HepG2 (cell line): ENCODE measurements around the gene SH3PXD2A. TPM values are rescaled to one million over a fixed set of nuclear protein-coding genes. Genes with fewer than 3 reads are reported as not detected.
A peak's percentile ranks its signal among the peaks of the same experiment; 100 is the strongest.

Source experiments
- ARHGAP35 ChIP-seq: sonication (generic); formaldehyde crosslinking; IDR thresholded peaks from 2 replicates; pipeline ENCODE4 v1.9.0; 2022; ENCODE audit warnings: mild to moderate bottlenecking, inconsistent platforms, moderate library complexity, missing genetic modification reagents, borderline replicate concordance
- ARNT ChIP-seq: fragments of 450-650 bp; IDR thresholded peaks from 2 replicates; pipeline ENCODE4 v1.6.1; 2017
- CAMTA2 ChIP-seq: sonication (generic); formaldehyde crosslinking; IDR thresholded peaks from 2 replicates; pipeline ENCODE4 v1.4.0; 2020; ENCODE audit warnings: mild to moderate bottlenecking, missing genetic modification reagents, borderline replicate concordance
- FOXA3 ChIP-seq: IDR thresholded peaks from 2 replicates; pipeline ENCODE4 v1.6.1; 2016; ENCODE audit warnings: missing genetic modification reagents, missing compliant biosample characterization
- NCOA2 ChIP-seq: sonication (generic); formaldehyde crosslinking; IDR thresholded peaks from 2 replicates; pipeline ENCODE4 v1.8.0; 2022; ENCODE audit warnings: inconsistent platforms
- ONECUT2 ChIP-seq: sonication (generic); formaldehyde crosslinking; IDR thresholded peaks from 2 replicates; pipeline ENCODE4 v1.4.0; 2020; ENCODE audit warnings: missing genetic modification reagents
- SOX6 ChIP-seq, 2 experiments: fragments of 450-650 bp in 1 of 2; sonication (generic) in 1 of 2; formaldehyde crosslinking in 1 of 2; IDR thresholded peaks; 2 replicates each; pipeline versions ENCODE4 v1.4.0 to v1.6.1; 2017 to 2020; ENCODE audit warnings: antibody characterized with exemption in 1 of 2, mild to moderate bottlenecking in 1 of 2, missing genetic modification reagents in 1 of 2
- THAP11 ChIP-seq: IDR thresholded peaks from 2 replicates; pipeline ENCODE4 v1.6.1; 2016; ENCODE audit warnings: missing biosample characterization, missing genetic modification reagents
- ZBED4 ChIP-seq: sonication (generic); formaldehyde crosslinking; IDR thresholded peaks from 2 replicates; pipeline ENCODE4 v1.4.0; 2020; ENCODE audit warnings: missing genetic modification reagents, borderline replicate concordance
- ZBTB21 ChIP-seq: sonication (generic); formaldehyde crosslinking; IDR thresholded peaks from 2 replicates; pipeline ENCODE4 v1.4.0; 2020; ENCODE audit warnings: missing genetic modification reagents
- ZNF121 ChIP-seq: sonication (generic); formaldehyde crosslinking; IDR thresholded peaks from 2 replicates; pipeline ENCODE4 v1.5.0; 2020; ENCODE audit warnings: mild to moderate bottlenecking, missing genetic modification reagents
- ZNF430 ChIP-seq: sonication (generic); formaldehyde crosslinking; IDR thresholded peaks from 2 replicates; pipeline ENCODE4 v1.9.0; 2021; ENCODE audit warnings: mild to moderate bottlenecking, missing genetic modification reagents
- ZNF460 ChIP-seq: sonication (generic); formaldehyde crosslinking; IDR thresholded peaks from 2 replicates; pipeline ENCODE4 v1.5.1; 2020; ENCODE audit warnings: missing genetic modification reagents, mild to moderate bottlenecking, borderline replicate concordance
- ZNF672 ChIP-seq: sonication (generic); formaldehyde crosslinking; IDR thresholded peaks from 2 replicates; pipeline ENCODE4 v1.8.1; 2022; ENCODE audit warnings: missing genetic modification reagents
- ZNF720 ChIP-seq: sonication (generic); formaldehyde crosslinking; IDR thresholded peaks from 2 replicates; pipeline ENCODE4 v1.4.0; 2020; ENCODE audit warnings: missing genetic modification reagents
- ZNF768 ChIP-seq: sonication (generic); formaldehyde crosslinking; IDR thresholded peaks from 2 replicates; pipeline ENCODE4 v1.4.0; 2020; ENCODE audit warnings: missing genetic modification reagents
- ZNF770 ChIP-seq: sonication (generic); formaldehyde crosslinking; IDR thresholded peaks from 2 replicates; pipeline ENCODE4 v1.5.0; 2020; ENCODE audit warnings: mild to moderate bottlenecking, missing genetic modification reagents
- ZSCAN12 ChIP-seq: sonication (generic); formaldehyde crosslinking; IDR thresholded peaks from 2 replicates; pipeline ENCODE4 v1.9.0; 2021; ENCODE audit warnings: mild to moderate bottlenecking, missing genetic modification reagents
- polyA plus RNA-seq, 8 experiments: library from polyadenylated mRNA; depleted of rRNA in 3 of 8; stranded (reverse) in 7 of 8; unstranded in 1 of 8; fragments of >200 nt; fragmentation: Illumina TruSeq in 4 of 8; extraction: Trizol in 4 of 8; gene quantifications; 2 replicates each; pipeline versions ENCODE4 v1.2.1 to v1.2.3, GENCODE V29; 2011 to 2016; ENCODE audit warnings: low read depth in 4 of 8, missing spikeins in 1 of 8, mixed read lengths in 1 of 8; ENCODE audit not compliant: insufficient read depth in 1 of 8
- total RNA-seq, 5 experiments: library from RNA; depleted of rRNA; stranded (reverse); fragments of >200 nt; fragmentation: Illumina TruSeq; extraction: Trizol; gene quantifications; 2 replicates each; pipeline ENCODE4 v1.2.3, GENCODE V29; 2016; ENCODE audit warnings: low read depth in 1 of 5
- TF ChIP-seq, protein P1 (sequence below): sonication (generic); formaldehyde crosslinking; IDR thresholded peaks from 2 replicates; pipeline ENCODE4 v1.5.0; 2020; ENCODE audit warnings: mild to moderate bottlenecking, missing genetic modification reagents
- TF ChIP-seq, protein P2 (sequence below): sonication (generic); formaldehyde crosslinking; IDR thresholded peaks from 2 replicates; pipeline ENCODE4 v1.4.0; 2020; ENCODE audit warnings: mild to moderate bottlenecking, low read depth, missing genetic modification reagents

SH3PXD2A gene
- total and polyA plus RNA-seq, 2 of the 13 experiments (the other 11 are each of a cell fraction or from before 2014, with no cell fraction given): 11.1 to 11.3 TPM

- no peak for TF ChIP-seq ZBTB21 (CRISPR knock-in tag)
- peak; percentile 72 for TF ChIP-seq NCOA2
- TF ChIP-seq ZNF430: no peak
- TF ChIP-seq THAP11 (CRISPR knock-in tag): peak; percentile 67
- TF ChIP-seq, protein P1, sequence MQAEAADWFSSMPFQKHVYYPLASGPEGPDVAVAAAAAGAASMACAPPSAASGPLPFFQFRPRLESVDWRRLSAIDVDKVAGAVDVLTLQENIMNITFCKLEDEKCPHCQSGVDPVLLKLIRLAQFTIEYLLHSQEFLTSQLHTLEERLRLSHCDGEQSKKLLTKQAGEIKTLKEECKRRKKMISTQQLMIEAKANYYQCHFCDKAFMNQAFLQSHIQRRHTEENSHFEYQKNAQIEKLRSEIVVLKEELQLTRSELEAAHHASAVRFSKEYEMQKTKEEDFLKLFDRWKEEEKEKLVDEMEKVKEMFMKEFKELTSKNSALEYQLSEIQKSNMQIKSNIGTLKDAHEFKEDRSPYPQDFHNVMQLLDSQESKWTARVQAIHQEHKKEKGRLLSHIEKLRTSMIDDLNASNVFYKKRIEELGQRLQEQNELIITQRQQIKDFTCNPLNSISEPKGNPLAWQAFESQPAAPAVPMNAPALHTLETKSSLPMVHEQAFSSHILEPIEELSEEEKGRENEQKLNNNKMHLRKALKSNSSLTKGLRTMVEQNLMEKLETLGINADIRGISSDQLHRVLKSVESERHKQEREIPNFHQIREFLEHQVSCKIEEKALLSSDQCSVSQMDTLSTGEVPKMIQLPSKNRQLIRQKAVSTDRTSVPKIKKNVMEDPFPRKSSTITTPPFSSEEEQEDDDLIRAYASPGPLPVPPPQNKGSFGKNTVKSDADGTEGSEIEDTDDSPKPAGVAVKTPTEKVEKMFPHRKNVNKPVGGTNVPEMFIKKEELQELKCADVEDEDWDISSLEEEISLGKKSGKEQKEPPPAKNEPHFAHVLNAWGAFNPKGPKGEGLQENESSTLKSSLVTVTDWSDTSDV (CRISPR knock-in tag): no peak
- TF ChIP-seq ZSCAN12 (CRISPR knock-in tag): no peak
- TF ChIP-seq FOXA3 (CRISPR knock-in tag): peak; percentile 96
- TF ChIP-seq ZNF460: no peak
- no peak for TF ChIP-seq CAMTA2
- TF ChIP-seq ARHGAP35 (CRISPR knock-in tag): no peak
- no peak for TF ChIP-seq ONECUT2 (CRISPR knock-in tag)
- no peak for TF ChIP-seq ZNF768
- TF ChIP-seq ZNF720 (CRISPR knock-in tag): no peak
- TF ChIP-seq ZBED4 (CRISPR knock-in tag): no peak
- TF ChIP-seq ZNF770 (CRISPR knock-in tag): no peak
- TF ChIP-seq ZNF672 (CRISPR knock-in tag): no peak
- TF ChIP-seq, protein P2, sequence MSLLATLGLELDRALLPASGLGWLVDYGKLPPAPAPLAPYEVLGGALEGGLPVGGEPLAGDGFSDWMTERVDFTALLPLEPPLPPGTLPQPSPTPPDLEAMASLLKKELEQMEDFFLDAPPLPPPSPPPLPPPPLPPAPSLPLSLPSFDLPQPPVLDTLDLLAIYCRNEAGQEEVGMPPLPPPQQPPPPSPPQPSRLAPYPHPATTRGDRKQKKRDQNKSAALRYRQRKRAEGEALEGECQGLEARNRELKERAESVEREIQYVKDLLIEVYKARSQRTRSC (CRISPR knock-in tag): no peak
- TF ChIP-seq SOX6 (IDR thresholded peaks at IDR 0.05): no peak
- peak; percentile 46; the same call in 1 of the 2 replicates for TF ChIP-seq SOX6 (CRISPR knock-in tag; IDR thresholded peaks at IDR 0.05)
- TF ChIP-seq ARNT: no peak
- TF ChIP-seq ZNF121 (CRISPR knock-in tag): no peak
These were observed 278.5 kb downstream of the SH3PXD2A start (continued) for GRCh38 chr10:103576862-103577261.
